GM03348 (cell line): ENCODE data around the gene RBM4.

ENCODE experiments used
- DNase-seq: peaks from one replicate; pipeline ENCODE4 v3.0.0; 2012; ENCODE audit warnings: low spot score

Gene RBM4

GRCh38 chr11:66651016-66651415 lies 12.5 kb downstream of the RBM4 start:
- no peak for DNase-seq

DNA sequence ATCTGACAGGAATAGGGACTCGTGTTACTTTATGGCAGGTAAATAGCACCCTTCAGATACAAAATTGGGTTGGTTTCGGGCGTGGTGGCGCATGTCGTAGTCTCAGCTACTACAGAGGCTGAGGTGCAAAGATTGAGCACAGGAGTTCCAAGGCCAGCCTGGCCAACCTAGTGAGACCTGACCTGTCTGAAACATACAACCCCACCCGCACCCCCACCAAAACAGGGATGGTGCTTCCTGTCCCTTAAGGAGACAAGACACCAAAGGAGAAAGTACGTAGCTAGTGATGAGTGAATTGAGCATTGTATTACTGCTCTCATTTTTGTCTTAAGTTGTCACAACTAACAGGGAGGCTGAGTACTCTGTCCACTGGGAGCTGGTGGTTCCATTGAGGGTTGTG lies 14.1 kb downstream of the RBM4 start:
- DNase-seq: no peak

GRCh38 chr11:66653123-66653522 lies 14.6 kb downstream of the RBM4 start:
- no peak for DNase-seq

- no peak for DNase-seq
Observed at GRCh38 chr11:66659763-66660162, 21.3 kb downstream of the RBM4 start.

GRCh38 chr11:66663741-66664296 lies 25.3 kb downstream of the RBM4 start:
- no peak for DNase-seq

DNA sequence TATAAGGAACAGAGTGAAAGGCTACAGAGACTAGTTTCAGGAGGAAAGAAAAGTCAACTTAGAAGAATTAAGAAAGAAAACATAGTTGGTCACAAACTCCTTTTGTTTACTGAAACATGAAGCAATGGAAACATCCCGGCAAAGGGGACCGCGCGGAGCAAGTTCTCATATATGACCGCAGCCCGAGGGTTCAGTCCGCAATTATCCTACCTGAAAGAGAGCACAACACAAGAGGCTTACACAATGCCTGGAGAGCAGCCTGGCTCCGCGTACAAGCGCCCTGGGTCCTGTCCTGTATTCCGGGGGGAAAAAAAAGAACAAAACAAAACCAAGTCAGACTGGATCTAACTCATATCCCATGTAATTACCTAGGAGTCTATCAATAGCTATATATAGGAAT lies 26.9 kb downstream of the RBM4 start:
- DNase-seq: no peak

GRCh38 chr11:66670816-66671215 lies 32.3 kb downstream of the RBM4 start:
- no peak for DNase-seq

- DNase-seq: no peak
Observed at GRCh38 chr11:66674964-66675602, 36.6 kb downstream of the RBM4 start.

GRCh38 chr11:66676282-66676919 lies 37.9 kb downstream of the RBM4 start:
- DNase-seq: no peak

DNA sequence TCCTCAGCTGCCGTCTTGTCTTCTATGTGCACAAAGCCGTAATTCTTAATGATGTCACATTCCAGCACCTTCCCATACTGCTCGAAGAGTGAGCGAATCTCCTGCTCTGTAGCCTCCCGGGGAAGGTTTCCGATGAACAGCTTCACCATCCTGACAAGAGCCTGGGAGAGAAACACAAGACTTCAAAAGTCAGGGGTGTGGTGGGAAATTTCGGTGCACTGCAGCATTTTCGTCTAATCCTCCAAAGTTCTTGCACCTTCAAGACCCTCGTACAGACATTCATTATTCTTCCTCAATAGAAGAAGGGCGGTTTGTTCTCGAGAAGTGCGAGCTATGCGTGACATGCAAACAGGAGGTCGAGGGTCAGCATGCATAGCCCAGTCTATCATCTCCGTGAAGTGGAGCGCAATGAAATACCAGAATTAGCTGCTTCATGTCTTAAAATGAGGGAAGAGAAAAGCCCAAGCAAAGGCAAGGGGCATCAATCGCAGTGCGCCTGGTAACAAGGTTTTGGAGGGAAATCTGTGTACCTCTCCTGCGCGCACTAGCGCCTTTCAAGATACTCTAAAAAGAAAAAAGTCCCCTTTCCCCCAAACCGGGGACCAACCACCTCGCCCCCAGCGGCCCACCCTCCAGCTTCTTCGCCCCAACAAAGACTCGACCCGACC lies 38.6 kb downstream of the RBM4 start:
- DNase-seq: no peak

DNA sequence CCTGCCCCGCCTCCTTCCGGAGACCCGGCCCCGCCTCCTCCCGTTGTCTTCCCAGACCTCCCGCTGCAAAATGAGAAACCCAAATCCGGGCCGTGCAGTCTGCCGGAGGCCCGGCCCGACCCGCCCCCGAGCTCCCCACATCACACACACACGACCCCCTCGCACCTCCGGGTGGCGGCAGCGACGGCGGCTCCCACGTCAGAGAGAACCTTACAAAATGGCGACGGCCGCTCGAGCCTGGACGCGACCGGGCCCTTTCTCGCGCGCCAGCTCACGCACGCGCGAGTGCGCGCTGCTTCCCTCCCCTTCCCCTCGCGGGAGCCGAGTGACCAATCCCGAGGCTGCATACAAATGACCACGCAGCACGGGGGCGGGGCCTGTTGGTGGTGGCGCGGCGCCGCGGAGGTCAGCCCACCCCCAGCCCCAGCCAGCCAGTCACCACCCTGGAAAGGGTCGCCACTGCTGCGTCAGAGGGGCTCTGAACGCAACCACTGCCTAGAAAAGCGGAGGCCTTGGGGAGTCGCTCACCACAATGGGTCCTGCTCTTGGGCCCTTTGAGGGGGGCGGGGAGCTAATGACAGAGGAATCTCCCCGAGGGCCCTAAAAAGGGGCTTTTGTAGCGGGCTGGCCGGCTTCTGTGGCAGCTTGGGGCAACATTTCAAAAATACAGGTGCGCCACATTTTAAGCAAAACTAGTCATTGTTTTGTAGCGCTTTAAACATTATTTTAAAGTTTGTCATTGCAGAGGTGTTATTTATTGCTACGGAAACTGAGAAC lies 39.3 kb downstream of the RBM4 start, which contains the start of gene RBM4B:
Gene RBM4B, minus strand, starts transcription at position 289 of the 777 bp plus-strand sequence. CDS start 808 bp downstream, outside the sequence.
- peak; percentile 100 for DNase-seq

DNA sequence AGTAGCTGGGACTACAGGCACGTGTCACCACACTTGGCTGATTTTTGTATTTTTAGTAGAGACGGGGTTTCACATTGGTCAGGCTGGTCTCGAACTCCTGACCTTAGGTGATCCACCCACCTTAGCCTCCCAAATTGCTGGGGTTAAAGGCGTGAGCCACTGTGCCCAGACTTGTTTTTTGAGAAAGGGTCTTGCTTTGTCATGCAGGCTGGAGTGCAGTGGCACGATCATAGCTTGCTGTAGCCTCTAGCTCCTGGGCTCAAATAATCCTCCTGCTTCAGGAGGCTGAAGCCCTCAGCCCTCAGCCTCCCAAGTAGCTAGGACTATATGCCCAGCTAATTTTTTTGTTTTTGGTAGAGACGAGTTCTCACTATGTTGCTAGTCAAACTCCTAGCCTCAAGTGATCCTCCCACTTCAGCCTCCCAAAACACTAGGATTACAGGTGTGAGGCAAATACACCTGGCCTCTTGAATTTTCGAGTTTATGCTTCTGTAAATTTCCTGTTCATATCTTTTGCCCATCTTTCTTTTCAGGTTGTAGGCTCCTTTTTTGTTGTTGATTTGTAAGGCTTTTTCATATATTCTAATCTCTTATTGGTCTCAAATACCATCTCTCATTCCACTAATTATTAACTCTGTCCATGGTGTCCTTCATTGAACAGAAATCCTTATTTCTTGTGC lies 42.6 kb downstream of the RBM4 start:
- no peak for DNase-seq

- no peak for DNase-seq
Observed at GRCh38 chr11:66683877-66684276, 45.4 kb downstream of the RBM4 start.

- no peak for DNase-seq
Observed at GRCh38 chr11:66684635-66685034, 46.1 kb downstream of the RBM4 start.

DNA sequence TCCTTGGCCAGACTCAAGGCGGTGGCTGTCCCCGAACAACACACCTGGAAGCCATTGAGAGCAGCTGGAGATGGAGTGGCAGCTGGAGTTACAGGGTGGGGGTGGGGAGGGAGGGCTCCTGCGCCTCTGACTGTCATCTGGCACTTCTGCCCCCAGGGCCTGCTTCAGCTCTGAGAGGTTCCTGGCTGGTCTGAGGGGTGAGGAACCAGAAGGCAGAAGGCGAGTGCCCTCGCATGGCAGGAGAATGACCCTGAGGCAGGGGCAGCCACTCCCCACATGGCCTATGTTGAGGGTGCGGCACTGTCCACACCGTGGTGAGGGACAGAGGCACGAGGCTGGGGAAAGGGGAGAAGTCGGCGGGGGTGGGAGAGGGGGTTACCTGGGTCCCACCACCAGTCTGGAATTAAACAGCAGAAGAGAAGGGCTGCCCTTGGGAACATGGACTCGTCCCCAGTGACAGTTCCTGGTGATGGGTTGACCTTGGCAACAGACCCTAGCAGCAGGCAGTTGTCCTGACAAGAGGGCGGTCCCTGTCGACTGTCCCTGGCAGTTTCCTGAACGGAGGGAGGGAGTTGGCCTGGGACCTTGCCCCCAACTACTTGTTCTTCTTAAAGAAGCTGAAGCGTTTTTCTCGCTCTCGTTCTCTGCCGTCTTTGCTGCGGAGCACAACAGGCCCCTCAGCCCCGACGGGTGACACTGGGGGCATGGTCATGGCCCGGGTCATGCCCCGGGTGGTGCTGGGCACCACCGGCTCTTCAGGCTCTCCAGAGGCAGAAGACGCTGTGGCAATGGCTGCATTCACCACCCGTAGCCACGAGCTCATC lies 47.0 kb downstream of the RBM4 start:
- DNase-seq: no peak

DNA sequence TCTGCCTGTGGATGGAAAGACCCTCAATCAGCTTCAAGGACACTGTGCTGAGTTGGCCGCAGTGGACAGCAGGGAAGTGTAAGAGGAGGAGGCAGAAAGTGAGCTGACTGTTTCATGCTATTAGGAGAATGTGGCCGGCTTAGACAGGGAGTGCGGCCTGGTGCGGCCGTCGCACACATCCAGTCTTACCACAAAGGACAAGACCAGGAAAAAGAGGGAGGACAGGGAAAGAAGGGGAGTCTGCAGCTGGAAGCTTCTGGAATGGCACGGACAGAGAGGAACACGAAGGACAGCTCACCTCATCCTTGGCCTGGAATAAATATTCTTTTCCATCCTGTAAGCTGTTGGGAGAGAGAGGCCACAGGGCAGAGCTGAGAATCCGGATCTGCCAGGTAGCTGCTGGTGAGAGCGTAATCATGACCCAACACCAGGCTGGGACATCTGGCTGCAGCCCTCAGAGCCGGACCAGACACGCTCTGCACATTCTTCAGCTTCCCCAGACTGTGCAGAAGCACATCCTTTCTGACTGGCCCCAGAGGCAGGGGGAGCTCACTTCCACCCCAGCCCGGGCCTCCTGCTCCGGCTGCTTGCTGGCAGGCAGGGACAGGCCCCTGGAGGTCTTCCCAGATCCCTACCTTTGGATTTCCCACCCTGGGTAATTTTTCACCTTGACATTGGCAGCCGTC lies 47.7 kb downstream of the RBM4 start:
- no peak for DNase-seq

DNA sequence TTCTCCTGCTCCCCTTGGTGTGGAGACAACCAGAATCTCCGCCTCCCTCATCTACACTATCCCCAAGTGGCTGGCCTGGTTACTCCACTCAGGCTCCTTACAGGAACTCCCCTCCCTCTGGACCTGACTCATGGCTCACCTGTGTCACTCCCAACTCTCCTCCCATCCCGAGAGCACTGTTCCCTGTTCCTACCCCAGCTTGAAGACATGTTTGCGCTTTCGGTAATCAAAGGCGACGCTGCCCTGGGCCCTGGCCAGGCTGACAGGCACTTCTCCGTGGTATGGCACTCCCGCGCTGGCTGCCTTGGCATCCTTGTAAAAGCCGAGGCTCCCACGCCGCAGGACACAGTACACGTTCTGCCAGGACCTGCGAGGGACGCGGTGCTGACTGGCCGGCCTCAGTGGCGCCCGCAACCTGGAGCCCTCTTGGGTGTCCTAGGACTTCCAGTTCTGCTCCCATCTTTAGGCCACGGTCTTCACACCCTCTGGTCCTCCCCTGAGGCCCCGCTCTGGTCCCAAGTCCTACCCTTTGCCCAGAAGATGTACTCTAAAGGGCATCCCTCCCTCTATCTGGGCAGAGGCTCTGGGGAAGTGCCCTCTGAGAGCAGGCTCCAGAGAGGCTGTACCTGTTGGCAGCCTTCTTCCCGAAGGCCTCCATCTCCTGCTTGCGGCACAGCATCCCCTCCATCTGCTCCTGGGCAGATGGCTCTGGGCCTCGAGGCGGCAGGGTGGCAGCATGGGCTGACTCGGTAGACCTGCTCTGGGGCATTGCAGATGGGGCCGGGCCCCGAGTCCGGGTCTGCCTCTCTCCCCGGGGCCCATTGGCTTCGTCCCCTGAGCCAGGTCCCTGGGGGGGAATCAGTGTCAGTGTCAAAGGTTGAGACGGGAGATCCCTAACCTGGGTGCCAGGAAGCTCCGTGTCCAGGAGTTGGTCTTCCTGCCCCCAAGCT lies 48.6 kb downstream of the RBM4 start:
- DNase-seq: no peak

GRCh38 chr11:66687831-66688281 lies 49.4 kb downstream of the RBM4 start:
- DNase-seq: no peak
